ENCODE measurements around the gene SFXN1. TPM values are rescaled to one million over a fixed set of nuclear protein-coding genes. Genes with fewer than 3 reads are reported as not detected.
A peak's percentile ranks its signal among the peaks of the same experiment; 100 is the strongest.
"Not testable (repeated sequence)": the region's sequence is repeated elsewhere in the genome, so short reads cannot be mapped to it uniquely, and the experiment has no call there.

The SFXN1 gene
- total RNA-seq, 5 donors from 2014 or later (not counting 1 experiment from before 2014, with no cell fraction given): 78.8 to 97.0 (median 84.1) TPM

DNA sequence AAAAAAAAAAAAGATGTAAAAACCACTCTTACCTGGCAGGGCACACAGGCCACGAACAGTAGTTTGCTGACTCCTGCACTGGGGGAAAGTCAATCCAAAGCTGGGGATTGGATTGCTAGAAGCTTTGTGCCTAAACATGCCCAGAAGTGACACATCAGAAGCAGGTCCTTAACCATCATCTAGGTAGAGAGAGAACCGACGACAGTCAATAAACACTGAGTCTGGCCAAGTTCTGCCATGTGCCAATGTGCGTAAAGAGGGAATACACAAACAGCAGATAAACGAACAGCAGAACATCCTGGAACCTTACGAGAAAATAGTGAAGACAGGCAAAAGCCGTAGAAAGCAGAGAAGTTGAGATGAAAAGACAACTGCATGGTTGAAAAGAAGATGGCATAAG is 14.9 kb downstream of the SFXN1 start:
- 99% methylated on average over 7 of the region's 7 CpGs for WGBS (ENCODE audit: insufficient coverage)
- Mint-ChIP-seq H3K27ac (peak overlapping the region in 1 of 2 donors; percentile 32), H3K4me3 (no peak overlapping the region), H3K9me3 (no peaks in the 10 kb centered on the region), H3K36me3 (peaks cover 42% of the 10 kb centered on the region), H3K27me3 (no peaks in the 10 kb centered on the region), H3K4me1 (peaks cover 37 to 41% (median 37%) of the 10 kb centered on the region in 3 donors)
- CTCF ChIA-PET: no interaction called here
- H3K4me3 ChIP-seq (ENCODE audit: control insufficient read depth in 1 of 2, extremely low read depth in 1 of 2, low read length in 1 of 2): no peak overlapping the region
- no peaks in the 10 kb centered on the region for H3K9me3 ChIP-seq
- H3K27me3 ChIP-seq (replicated peaks in 1 of 2; ENCODE audit: control insufficient read depth in 2 of 2, extremely low read depth in 1 of 2, insufficient read depth in 2 of 2, low read length in 1 of 2): no peaks in the 10 kb centered on the region
- ATAC-seq (replicated peaks in 1 of 4): no peak
- H3K36me3 ChIP-seq (ENCODE audit: control insufficient read depth in 2 of 2, extremely low read depth in 1 of 2, insufficient read depth in 1 of 2, low read length in 1 of 2): peaks cover 5 to 61% of the 10 kb centered on the region in 2 donors
- DNase-seq: no peak
- POLR2A ChIA-PET: no interaction called here
- H3K4me1 ChIP-seq (ENCODE audit: control insufficient read depth in 1 of 2, extremely low read depth in 1 of 2, insufficient read depth in 2 of 2, low read length in 2 of 2): peaks cover 0 to 10% of the 10 kb centered on the region in 2 experiments
- no peak overlapping the region for H3K27ac ChIP-seq (ENCODE audit: low read length)

DNA sequence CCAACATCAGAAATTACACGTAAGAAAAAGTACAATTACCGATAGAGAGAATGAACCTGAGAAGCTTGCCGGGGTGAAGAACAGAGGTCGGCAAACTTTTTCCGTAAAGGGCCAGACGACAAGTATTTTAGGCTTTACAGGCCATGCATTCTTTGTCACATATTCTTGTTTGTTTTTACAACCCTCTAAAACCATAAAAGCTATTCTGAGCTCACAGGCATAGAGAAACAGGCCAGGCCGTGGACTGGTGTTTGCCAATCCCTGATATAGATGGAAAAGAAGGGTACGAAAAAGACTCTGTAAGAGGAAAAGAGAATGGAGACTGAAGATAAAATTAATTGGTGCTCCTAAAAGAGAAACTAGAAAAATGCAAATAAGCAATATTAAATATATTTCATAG is 15.4 kb downstream of the SFXN1 start:
- DNase-seq (no peak), ATAC-seq (replicated peaks in 1 of 4) (no peak)
- H3K27me3 ChIP-seq (replicated peaks in 1 of 2; ENCODE audit: control insufficient read depth in 2 of 2, extremely low read depth in 1 of 2, insufficient read depth in 2 of 2, low read length in 1 of 2): no peaks in the 10 kb centered on the region
- no peaks in the 10 kb centered on the region for H3K9me3 ChIP-seq
- peaks cover 41% of the 10 kb centered on the region for H3K36me3 Mint-ChIP-seq
- no peak overlapping the region for H3K27ac ChIP-seq (ENCODE audit: low read length)
- H3K4me1 ChIP-seq (ENCODE audit: control insufficient read depth in 1 of 2, extremely low read depth in 1 of 2, insufficient read depth in 2 of 2, low read length in 2 of 2): peaks cover 0 to 7% of the 10 kb centered on the region in 2 experiments
- no peaks in the 10 kb centered on the region for H3K9me3 Mint-ChIP-seq
- POLR2A ChIA-PET: no interaction called here
- CTCF ChIA-PET: no interaction called here
- H3K4me1 Mint-ChIP-seq: peaks cover 32 to 38% (median 32%) of the 10 kb centered on the region in 3 donors
- no peak overlapping the region for H3K4me3 ChIP-seq (ENCODE audit: control insufficient read depth in 1 of 2, extremely low read depth in 1 of 2, low read length in 1 of 2)
- no peaks in the 10 kb centered on the region for H3K27me3 Mint-ChIP-seq
- no peak overlapping the region for H3K4me3 Mint-ChIP-seq
- H3K27ac Mint-ChIP-seq: peak overlapping the region in 1 of 2 donors; percentile 32
- peaks cover 5 to 61% of the 10 kb centered on the region in 2 donors for H3K36me3 ChIP-seq (ENCODE audit: control insufficient read depth in 2 of 2, extremely low read depth in 1 of 2, insufficient read depth in 1 of 2, low read length in 1 of 2)
- WGBS (ENCODE audit: insufficient coverage): 91% methylated on average over 6 of the region's 8 CpGs

DNA sequence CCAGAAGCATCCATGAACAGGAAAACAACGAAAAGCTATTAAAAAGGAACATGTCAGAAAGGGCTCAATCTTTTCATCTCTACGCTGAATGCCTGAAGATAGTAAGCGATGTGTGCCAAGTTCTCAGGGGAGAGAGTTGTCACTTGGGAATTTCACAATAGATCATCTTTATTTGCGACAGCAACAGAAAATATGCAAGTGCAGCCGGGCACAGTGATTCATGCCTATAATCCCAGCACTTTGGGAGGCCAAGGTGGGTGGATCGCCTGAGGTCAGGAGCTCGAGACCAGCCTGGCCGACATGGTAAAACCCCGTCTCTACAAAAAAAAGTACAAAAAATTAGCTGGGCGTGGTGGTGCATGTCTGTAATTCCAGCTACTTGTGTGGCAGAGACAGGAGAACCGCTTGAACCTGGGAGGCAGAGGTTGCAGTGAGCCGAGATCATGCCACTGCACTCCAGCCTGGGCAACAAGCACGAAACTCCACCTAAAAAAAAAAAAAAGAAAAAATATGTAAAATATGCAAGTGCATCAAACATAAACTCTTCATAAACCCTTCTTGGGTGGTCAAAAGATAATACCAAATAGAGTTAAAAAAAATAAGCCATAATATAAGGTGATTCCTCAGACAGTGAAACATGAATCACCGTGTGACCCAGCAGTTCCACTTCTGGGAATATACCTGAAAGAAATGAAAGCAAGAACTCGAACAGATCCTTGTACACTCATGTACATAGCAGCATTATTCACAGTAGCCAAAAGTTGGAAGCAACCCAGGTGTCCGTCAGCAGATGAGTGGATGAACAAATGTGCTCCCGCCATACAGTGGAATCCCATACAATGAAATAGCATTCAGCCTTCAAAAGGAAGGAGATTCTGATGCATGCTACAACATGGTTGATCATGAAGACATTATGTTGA is 16.2 kb downstream of the SFXN1 start:
- DNase-seq (no peak), ATAC-seq (replicated peaks in 1 of 4) (no peak)
- Histone ChIP-seq H3K27me3 (replicated peaks in 1 of 2; ENCODE audit: control insufficient read depth in 2 of 2, extremely low read depth in 1 of 2, insufficient read depth in 2 of 2, low read length in 1 of 2) (no peaks in the 10 kb centered on the region), H3K4me3 (ENCODE audit: control insufficient read depth in 1 of 2, extremely low read depth in 1 of 2, low read length in 1 of 2) (no peak overlapping the region), H3K4me1 (ENCODE audit: control insufficient read depth in 1 of 2, extremely low read depth in 1 of 2, insufficient read depth in 2 of 2, low read length in 2 of 2) (peaks cover 0 to 3% of the 10 kb centered on the region in 2 experiments), H3K9me3 (no peaks in the 10 kb centered on the region), H3K27ac (ENCODE audit: low read length) (no peak overlapping the region), H3K36me3 (ENCODE audit: control insufficient read depth in 2 of 2, extremely low read depth in 1 of 2, insufficient read depth in 1 of 2, low read length in 1 of 2) (peaks cover 5 to 62% of the 10 kb centered on the region in 2 donors)
- no peaks in the 10 kb centered on the region for H3K9me3 Mint-ChIP-seq
- CTCF ChIA-PET: interaction anchor here in 1 of 2 donors (0.7 kb wide), 1 partner anchor 195 kb away, joined by 9 read pairs; no protein-coding TSS in a partner anchor
- peaks cover 43% of the 10 kb centered on the region for H3K36me3 Mint-ChIP-seq
- H3K4me1 Mint-ChIP-seq: peaks cover 30 to 35% (median 32%) of the 10 kb centered on the region in 3 donors
- H3K27ac Mint-ChIP-seq: no peak overlapping the region
- POLR2A ChIA-PET: interaction anchor here in 1 of 2 donors (1.0 kb wide), 1 partner anchor 17 kb away, joined by 3 read pairs; no protein-coding TSS in a partner anchor
- H3K27me3 Mint-ChIP-seq: no peaks in the 10 kb centered on the region
- WGBS (ENCODE audit: insufficient coverage): 99% methylated on average over 10 of the region's 17 CpGs
- no peak overlapping the region for H3K4me3 Mint-ChIP-seq

DNA sequence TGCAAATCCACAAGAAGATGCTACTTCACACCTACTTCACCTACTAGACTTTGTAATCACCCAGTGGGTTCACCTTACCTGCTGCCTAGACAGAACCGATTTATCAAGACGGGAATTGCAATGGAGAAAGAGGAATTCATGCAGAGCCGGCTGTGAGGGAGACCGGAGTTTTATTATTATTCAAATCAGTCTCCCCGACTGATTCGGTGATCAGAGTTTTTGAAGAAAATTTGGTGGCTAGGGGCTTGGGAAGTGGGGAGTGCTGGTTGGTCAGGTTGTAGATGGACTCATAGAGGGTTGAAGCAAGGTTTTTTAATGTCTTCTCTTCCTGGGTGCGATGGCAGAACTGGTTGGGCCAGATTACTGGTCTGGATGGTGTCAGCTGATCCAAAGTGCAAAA is 23.4 kb downstream of the SFXN1 start:
- WGBS (ENCODE audit: insufficient coverage): 100% methylated on average over 6 of the region's 7 CpGs
- H3K36me3 ChIP-seq (ENCODE audit: control insufficient read depth in 2 of 2, extremely low read depth in 1 of 2, insufficient read depth in 1 of 2, low read length in 1 of 2): peaks cover 8 to 20% of the 10 kb centered on the region in 2 donors

DNA sequence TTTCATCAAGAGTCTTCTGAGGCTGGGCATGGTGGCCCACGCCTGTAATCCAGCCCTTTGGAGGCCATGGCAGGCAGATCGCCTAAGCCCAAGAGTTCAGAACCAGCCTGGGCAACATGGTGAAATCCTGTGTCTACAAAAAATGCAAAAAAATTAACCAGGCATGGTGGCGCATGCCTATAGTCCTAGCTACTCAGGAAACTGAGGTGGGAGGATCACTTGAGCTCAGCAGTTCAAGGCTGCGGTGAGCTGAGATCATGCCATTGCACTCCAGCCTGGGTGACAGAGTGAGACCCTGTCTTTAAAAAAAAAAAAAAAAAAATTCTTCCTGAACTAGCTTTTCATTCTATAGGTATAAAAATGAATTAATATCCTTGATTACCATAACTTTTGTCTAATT is 29.3 kb downstream of the SFXN1 start:
- Mint-ChIP-seq H3K36me3 (peaks cover 57% of the 10 kb centered on the region), H3K4me3 (peak overlapping the region in 1 of 3 donors; percentile 2)

More for the DNA sequence above, 23.4 kb downstream of the SFXN1 start:
- H3K4me3 ChIP-seq (ENCODE audit: control insufficient read depth in 1 of 2, extremely low read depth in 1 of 2, low read length in 1 of 2): no peak overlapping the region
- H3K9me3 Mint-ChIP-seq: no peaks in the 10 kb centered on the region
- no peak for DNase-seq
- H3K9me3 ChIP-seq: no peaks in the 10 kb centered on the region
- H3K4me1 ChIP-seq (ENCODE audit: control insufficient read depth in 1 of 2, extremely low read depth in 1 of 2, insufficient read depth in 2 of 2, low read length in 2 of 2): peaks cover 0 to 1% of the 10 kb centered on the region in 2 experiments
- H3K27me3 ChIP-seq (replicated peaks in 1 of 2; ENCODE audit: control insufficient read depth in 2 of 2, extremely low read depth in 1 of 2, insufficient read depth in 2 of 2, low read length in 1 of 2): no peaks in the 10 kb centered on the region
- H3K4me1 Mint-ChIP-seq: peaks cover 11 to 35% (median 29%) of the 10 kb centered on the region in 3 donors
- H3K27me3 Mint-ChIP-seq: no peaks in the 10 kb centered on the region
- H3K27ac Mint-ChIP-seq: peak overlapping the region; percentile 17 to 67
- ChIA-PET CTCF (no interaction called here), POLR2A (no interaction called here)
- H3K36me3 Mint-ChIP-seq: peaks cover 56% of the 10 kb centered on the region
- no peak for ATAC-seq (replicated peaks in 1 of 4)
- H3K27ac ChIP-seq (ENCODE audit: low read length): no peak overlapping the region
- no peak overlapping the region for H3K4me3 Mint-ChIP-seq

DNA sequence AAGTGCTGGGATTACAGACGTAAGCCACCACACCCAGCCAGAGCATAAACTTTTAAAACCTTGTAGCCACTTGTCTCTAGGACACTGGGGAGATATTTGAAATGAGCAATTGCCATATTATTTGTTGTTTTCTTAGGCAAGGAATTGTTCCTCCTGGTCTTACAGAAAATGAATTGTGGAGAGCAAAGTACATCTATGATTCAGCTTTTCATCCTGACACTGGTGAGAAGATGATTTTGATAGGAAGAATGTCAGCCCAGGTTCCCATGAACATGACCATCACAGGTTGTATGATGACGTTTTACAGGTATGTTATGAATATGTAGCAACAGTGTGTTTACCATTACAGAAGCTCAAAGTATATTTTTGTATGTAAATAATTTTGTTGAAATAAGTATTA is 30.5 kb downstream of the SFXN1 start:
- WGBS (ENCODE audit: insufficient coverage): no CpG with 5 or more reads among the region's 2 CpGs
- Mint-ChIP-seq H3K36me3 (peaks cover 58% of the 10 kb centered on the region), H3K9me3 (no peaks in the 10 kb centered on the region), H3K27ac (peak overlapping the region in 1 of 2 donors; percentile 66), H3K4me1 (peaks cover 24 to 32% (median 27%) of the 10 kb centered on the region in 3 donors), H3K4me3 (no peak overlapping the region), H3K27me3 (no peaks in the 10 kb centered on the region)
- H3K36me3 ChIP-seq (ENCODE audit: control insufficient read depth in 2 of 2, extremely low read depth in 1 of 2, insufficient read depth in 1 of 2, low read length in 1 of 2): peaks cover 13 to 45% of the 10 kb centered on the region in 2 donors
- H3K27me3 ChIP-seq (replicated peaks in 1 of 2; ENCODE audit: control insufficient read depth in 2 of 2, extremely low read depth in 1 of 2, insufficient read depth in 2 of 2, low read length in 1 of 2): no peaks in the 10 kb centered on the region
- POLR2A ChIA-PET: interaction anchor here in 1 of 2 donors (0.7 kb wide), 1 partner anchor 12 kb away, joined by 3 read pairs; no protein-coding TSS in a partner anchor
- ATAC-seq (replicated peaks in 1 of 4) (no peak), DNase-seq (no peak)
- peaks cover 4 to 12% of the 10 kb centered on the region in 2 experiments for H3K4me1 ChIP-seq (ENCODE audit: control insufficient read depth in 1 of 2, extremely low read depth in 1 of 2, insufficient read depth in 2 of 2, low read length in 2 of 2)
- CTCF ChIA-PET: no interaction called here
- no peak overlapping the region for H3K27ac ChIP-seq (ENCODE audit: low read length)
- no peak overlapping the region for H3K4me3 ChIP-seq (ENCODE audit: control insufficient read depth in 1 of 2, extremely low read depth in 1 of 2, low read length in 1 of 2)
- no peaks in the 10 kb centered on the region for H3K9me3 ChIP-seq

More for the DNA sequence above, 29.3 kb downstream of the SFXN1 start:
- H3K27me3 ChIP-seq (replicated peaks in 1 of 2; ENCODE audit: control insufficient read depth in 2 of 2, extremely low read depth in 1 of 2, insufficient read depth in 2 of 2, low read length in 1 of 2); H3K4me3 ChIP-seq (ENCODE audit: control insufficient read depth in 1 of 2, extremely low read depth in 1 of 2, low read length in 1 of 2); H3K27me3 Mint-ChIP-seq; H3K9me3 Mint-ChIP-seq; H3K9me3 ChIP-seq; POLR2A ChIA-PET: not testable (repeated sequence)
- peaks cover 12 to 33% of the 10 kb centered on the region in 2 donors for H3K36me3 ChIP-seq (ENCODE audit: control insufficient read depth in 2 of 2, extremely low read depth in 1 of 2, insufficient read depth in 1 of 2, low read length in 1 of 2)
- peak overlapping the region; percentile 2 for H3K27ac ChIP-seq (ENCODE audit: low read length)
- peak; percentile 97 to 99 (median 98) for ATAC-seq (replicated peaks in 1 of 4)
- WGBS (ENCODE audit: insufficient coverage): 28% methylated on average over 3 of the region's 4 CpGs
- H3K4me1 ChIP-seq (ENCODE audit: control insufficient read depth in 1 of 2, extremely low read depth in 1 of 2, insufficient read depth in 2 of 2, low read length in 2 of 2): peaks cover 4 to 12% of the 10 kb centered on the region in 2 experiments
- peak overlapping the region; percentile 67 to 81 for H3K27ac Mint-ChIP-seq
- peak; percentile 7 to 68 (median 34) for DNase-seq
- H3K4me1 Mint-ChIP-seq: peaks cover 24 to 33% (median 24%) of the 10 kb centered on the region in 3 donors
- CTCF ChIA-PET: interaction anchor here in 1 of 2 donors (0.6 to 1.0 kb wide), 5 partner anchors 17 to 197 kb away, joined by 3 to 5 read pairs (median 3); no protein-coding TSS in a partner anchor

All from T-cell (primary cell).